Endothelial cell of umbilical vein (primary cell): ENCODE data around the gene POFUT2. TPM values are rescaled to one million over a fixed set of nuclear protein-coding genes. Genes with fewer than 3 reads are reported as not detected.

Source experiments
- BruUV-seq: library from RNA; stranded (reverse); fragments of 400-500 nt; replicated peaks from 2 replicates; lab custom pipeline; 2021; lab: Mats Ljungman, UMichigan
- CTCF ChIA-PET: fragments of 300-600, 350-600 bp; sonication (Branson Sonifier 250); formaldehyde crosslinking; loops from one replicate; lab custom pipeline; 2021; ENCODE audit warnings: antibody characterized with exemption, inconsistent platforms; lab: Charles Lee
- POLR2A ChIA-PET: fragments of 300-600, 350-600 bp; sonication (Branson Sonifier 250); formaldehyde crosslinking; loops from one replicate; lab custom pipeline; 2021; ENCODE audit warnings: antibody characterized with exemption, inconsistent platforms; lab: Charles Lee
- DNase-seq: peaks from one replicate; pipeline ENCODE4 v3.0.0-alpha.2; 2011; ENCODE audit warnings: low read depth, low spot score
- FAIRE-seq: peaks from 2 replicates; lab custom pipeline; 2011; peaks lifted over from hg19 to GRCh38; lab: Jason Lieb, UNC
- H2AFZ ChIP-seq: 2 replicates; pipeline ENCODE4 v1.6.0; 2012; ENCODE audit warnings: low read depth, low read length, control low read depth, inconsistent platforms
- H3K27ac ChIP-seq: 2 replicates; pipeline ENCODE4 v1.5.1; 2011; ENCODE audit warnings: low read depth, mild to moderate bottlenecking, control low read depth, low read length, moderate library complexity; ENCODE audit not compliant: insufficient read depth
- H3K27me3 ChIP-seq, 2 experiments: 2 replicates each; pipeline versions ENCODE4 v1.6.0 to v1.6.1; 2011; ENCODE audit warnings: low read length in 2 of 2, mixed read lengths in 1 of 2; ENCODE audit not compliant: control insufficient read depth in 2 of 2, insufficient read depth in 2 of 2
- H3K36me3 ChIP-seq, 2 experiments: 2 replicates in 1 of 2; 3 replicates in 1 of 2; pipeline ENCODE4 v1.5.1; 2011; ENCODE audit warnings: low read length in 2 of 2, mild to moderate bottlenecking in 1 of 2, moderate library complexity in 1 of 2; ENCODE audit not compliant: control insufficient read depth in 2 of 2, insufficient read depth in 2 of 2; ENCODE audit errors: extremely low read depth in 1 of 2
- H3K4me1 ChIP-seq: 3 replicates; pipeline ENCODE4 v1.5.1; 2011; ENCODE audit warnings: mild to moderate bottlenecking, low read length; ENCODE audit not compliant: control insufficient read depth, insufficient read depth; ENCODE audit errors: extremely low read depth
- H3K4me2 ChIP-seq: 2 replicates; pipeline ENCODE4 v1.6.1; 2011; ENCODE audit warnings: low read length, control low read depth, mixed read lengths; ENCODE audit not compliant: insufficient read depth
- H3K4me3 ChIP-seq, 3 experiments: fragments of 200-600 bp in 1 of 3; sonication (generic), shearing (Covaris generic) in 1 of 3; replicated peaks in 1 of 3; 2 replicates each; pipeline ENCODE4 v1.5.1; 2011 to 2016; ENCODE audit warnings: control low read depth in 3 of 3, low read length in 3 of 3, mild to moderate bottlenecking in 2 of 3, inconsistent platforms in 1 of 3, low read depth in 1 of 3, moderate library complexity in 1 of 3; ENCODE audit not compliant: insufficient read depth in 1 of 3
- H3K79me2 ChIP-seq: 2 replicates; pipeline ENCODE4 v1.6.0; 2012; ENCODE audit warnings: low read length, inconsistent platforms; ENCODE audit not compliant: control insufficient read depth, insufficient read depth
- H3K9ac ChIP-seq: replicated peaks from 2 replicates; pipeline ENCODE3; 2011; ENCODE audit warnings: low read length, control low read depth; ENCODE audit not compliant: insufficient read depth; ENCODE audit errors: extremely low read depth
- H3K9me1 ChIP-seq: replicated peaks from 3 replicates; pipeline ENCODE4 v1.6.0; 2011; ENCODE audit warnings: mild to moderate bottlenecking, low read length; ENCODE audit not compliant: control insufficient read depth, insufficient read depth; ENCODE audit errors: extremely low read depth
- H3K9me3 ChIP-seq: replicated peaks from 2 replicates; pipeline ENCODE4 v1.5.1; 2012; ENCODE audit warnings: low read length, inconsistent platforms; ENCODE audit not compliant: control insufficient read depth, insufficient read depth
- H4K20me1 ChIP-seq: replicated peaks from 2 replicates; pipeline ENCODE3; 2011; ENCODE audit warnings: mild to moderate bottlenecking, low read length; ENCODE audit not compliant: control insufficient read depth, insufficient read depth; ENCODE audit errors: extremely low read depth
- EZH2 ChIP-seq: IDR thresholded peaks from 2 replicates; pipeline ENCODE4 v1.6.1; 2012; ENCODE audit warnings: borderline replicate concordance, low read depth, mild to moderate bottlenecking, moderate library complexity, low read length, inconsistent platforms; ENCODE audit not compliant: severe bottlenecking
- FOS ChIP-seq: IDR thresholded peaks from 2 replicates; pipeline ENCODE4 v1.6.1; 2011; ENCODE audit warnings: mild to moderate bottlenecking, low read length, moderate library complexity, borderline replicate concordance; ENCODE audit not compliant: insufficient read depth
- GATA2 ChIP-seq: IDR thresholded peaks from 2 replicates; pipeline ENCODE4 v1.7.0; 2011; ENCODE audit warnings: low read depth, mild to moderate bottlenecking, moderate library complexity, mixed read lengths, low read length; ENCODE audit not compliant: insufficient read length, insufficient read depth
- JUN ChIP-seq: IDR thresholded peaks from 2 replicates; pipeline ENCODE4 v1.6.1; 2011; ENCODE audit warnings: borderline replicate concordance, low read depth; ENCODE audit not compliant: insufficient read length, insufficient read depth
- MAX ChIP-seq: IDR thresholded peaks from 2 replicates; pipeline ENCODE4 v1.6.1; 2011; ENCODE audit not compliant: insufficient read depth, insufficient read length
- MYC ChIP-seq: IDR thresholded peaks from one replicate; pipeline ENCODE4 v1.6.1; 2011; ENCODE audit warnings: mild to moderate bottlenecking, low read depth, low read length
- POLR2A ChIP-seq: IDR thresholded peaks from 2 replicates; pipeline ENCODE4 v1.6.1; 2012; ENCODE audit warnings: low read depth, mild to moderate bottlenecking, control low read depth, low read length
- POLR2AphosphoS5 ChIP-seq: IDR thresholded peaks from 2 replicates; pipeline ENCODE4 v1.6.1; 2012; ENCODE audit warnings: low read depth, mild to moderate bottlenecking, control low read depth, low read length, moderate library complexity; ENCODE audit not compliant: insufficient read depth
- dilution Hi-C: fragments of 300-500 bp; cut with MboI; formaldehyde crosslinking; loops from one replicate; pipeline ENCODE4 v1.15.0; 2019; ENCODE audit warnings: low sequenced_read_pairs; ENCODE audit not compliant: extremely low pct_ligation_motif_present
- intact Hi-C: fragments of 100-400 bp; cut with micrococcal nuclease; formaldehyde crosslinking; loops from one replicate; pipeline ENCODE4 v1.10.0; 2022
- polyA plus RNA-seq, 4 experiments: library from polyadenylated mRNA; depleted of rRNA in 3 of 4; stranded (reverse) in 3 of 4; unstranded in 1 of 4; fragments of >200 nt; gene quantifications; 2 replicates each; pipeline versions ENCODE4 v1.2.1 to v1.2.3, GENCODE V29; 2011 to 2012; ENCODE audit warnings: missing spikeins in 1 of 4
- total RNA-seq: library from RNA; stranded (reverse); gene quantifications from 2 replicates; pipeline ENCODE4 v1.2.3, GENCODE V29; 2021
- TF ChIP-seq, protein P1 (sequence below), 2 donors: IDR thresholded peaks; 1 replicate in 1 of 2; 2 replicates in 1 of 2; pipeline ENCODE4 v1.5.1; 2011; ENCODE audit warnings: low read length in 2 of 2, mild to moderate bottlenecking in 2 of 2, moderate library complexity in 2 of 2, control low read depth in 1 of 2, inconsistent platforms in 1 of 2, low read depth in 1 of 2; ENCODE audit not compliant: insufficient read depth in 1 of 2; ENCODE audit errors: extremely low read depth in 1 of 2

Gene POFUT2
- total and polyA plus RNA-seq, 2 donors (not counting 3 experiments of a cell fraction or from before 2014, with no cell fraction given) = 30.7 to 47.5 TPM

GRCh38 chr21:45323487-45324311, 36.0 kb upstream of the POFUT2 start:
- Histone ChIP-seq H3K4me3 (no peak overlapping the region), H3K9ac (no peak overlapping the region), H3K79me2 (no peaks in the 10 kb centered on the region), H3K27ac (no peak overlapping the region), H2AFZ (no peak overlapping the region), H4K20me1 (no peaks in the 10 kb centered on the region), H3K36me3 (no peaks in the 10 kb centered on the region), H3K9me1 (no peaks in the 10 kb centered on the region), H3K4me1 (peaks cover 20% of the 10 kb centered on the region), H3K4me2 (no peak overlapping the region), H3K9me3 (no peaks in the 10 kb centered on the region), H3K27me3 (no peaks in the 10 kb centered on the region)
- ChIA-PET POLR2A (no interaction called here), CTCF (interaction anchor here (1.2 to 1.8 kb wide), 4 partner anchors 14 to 84 kb away, joined by 3 to 6 read pairs (median 4); no protein-coding TSS in a partner anchor)
- dilution Hi-C loops = no loop called here
- no TSS peak for BruUV-seq
- FAIRE-seq = no peak
- intact Hi-C loops = no loop called here
- TF ChIP-seq GATA2 (no peak), EZH2 (no peak), POLR2AphosphoS5 (no peak), MAX (no peak), POLR2A (no peak), FOS (no peak), MYC (no peak), JUN (no peak)
- TF ChIP-seq, protein P1, sequence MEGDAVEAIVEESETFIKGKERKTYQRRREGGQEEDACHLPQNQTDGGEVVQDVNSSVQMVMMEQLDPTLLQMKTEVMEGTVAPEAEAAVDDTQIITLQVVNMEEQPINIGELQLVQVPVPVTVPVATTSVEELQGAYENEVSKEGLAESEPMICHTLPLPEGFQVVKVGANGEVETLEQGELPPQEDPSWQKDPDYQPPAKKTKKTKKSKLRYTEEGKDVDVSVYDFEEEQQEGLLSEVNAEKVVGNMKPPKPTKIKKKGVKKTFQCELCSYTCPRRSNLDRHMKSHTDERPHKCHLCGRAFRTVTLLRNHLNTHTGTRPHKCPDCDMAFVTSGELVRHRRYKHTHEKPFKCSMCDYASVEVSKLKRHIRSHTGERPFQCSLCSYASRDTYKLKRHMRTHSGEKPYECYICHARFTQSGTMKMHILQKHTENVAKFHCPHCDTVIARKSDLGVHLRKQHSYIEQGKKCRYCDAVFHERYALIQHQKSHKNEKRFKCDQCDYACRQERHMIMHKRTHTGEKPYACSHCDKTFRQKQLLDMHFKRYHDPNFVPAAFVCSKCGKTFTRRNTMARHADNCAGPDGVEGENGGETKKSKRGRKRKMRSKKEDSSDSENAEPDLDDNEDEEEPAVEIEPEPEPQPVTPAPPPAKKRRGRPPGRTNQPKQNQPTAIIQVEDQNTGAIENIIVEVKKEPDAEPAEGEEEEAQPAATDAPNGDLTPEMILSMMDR (IDR thresholded peaks at IDR 0.05; ENCODE audit: extremely low read depth in 1 of 2, insufficient read depth in 1 of 2, low read depth in 1 of 2, low read length in 2 of 2) = no peak
- no peak for DNase-seq
